ENCODE measurements around the gene RASGRP3.

The RASGRP3 gene

DNA sequence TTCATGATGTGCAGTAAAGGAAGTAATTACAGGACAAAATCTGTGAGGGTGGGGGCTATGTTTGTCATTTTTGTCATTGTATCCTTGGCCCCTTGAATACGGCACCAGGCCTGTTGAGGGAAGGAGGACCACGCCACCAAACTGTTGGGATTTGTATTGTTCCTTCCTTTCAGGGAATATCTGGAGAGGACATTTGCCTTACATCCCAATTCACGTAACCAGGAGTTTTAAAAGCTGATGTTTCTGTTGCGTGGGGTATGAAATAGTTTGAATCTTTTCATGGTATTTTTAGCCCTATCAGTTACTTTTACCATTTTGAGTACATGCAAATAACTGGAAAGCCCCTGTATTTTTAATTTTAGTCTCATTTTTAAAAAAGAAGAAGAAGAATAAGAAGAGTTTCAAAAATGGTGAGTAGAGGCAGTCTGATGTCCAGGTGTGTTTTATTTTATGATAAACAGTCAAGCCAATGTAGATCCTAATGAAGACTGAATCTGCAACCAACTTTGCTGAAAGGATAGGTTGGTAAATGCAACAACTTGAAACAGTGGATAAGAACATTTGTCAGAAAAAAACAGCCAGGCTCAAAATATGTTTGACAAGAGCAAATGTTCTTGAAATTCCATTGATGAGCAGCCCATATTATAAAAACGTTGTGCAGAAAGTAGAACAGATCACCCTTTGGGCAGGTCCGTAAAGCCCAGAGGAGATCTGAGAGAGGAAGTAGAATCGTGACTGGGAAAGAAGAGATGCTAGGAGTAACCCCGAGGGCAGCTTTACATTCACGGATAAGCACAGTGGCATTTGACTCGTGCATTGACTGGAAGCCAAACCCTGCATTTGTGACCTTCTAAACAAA lies 54.5 kb downstream of the RASGRP3 start:
- H3K4me3 ChIP-seq (ENCODE audit: low read depth, low read length) = no peak overlapping the region
- H3K36me3 ChIP-seq (replicated peaks) = no peaks in the 10 kb centered on the region
- H3K27ac ChIP-seq = no peak overlapping the region
- TF ChIP-seq CTCF (IDR thresholded peaks at IDR 0.05; ENCODE audit: low read depth, low read length, missing control alignments) = no peak
- no peak for DNase-seq
- in situ Hi-C loops (cut with HindIII; ENCODE audit: low pct_ligation_motif_present, low sequenced_read_pairs) = no loop called here
- H3K27me3 ChIP-seq (replicated peaks) = no peaks in the 10 kb centered on the region

GRCh38 chr2:33531549-33532059 lies 55.2 kb downstream of the RASGRP3 start:
- in situ Hi-C loops (cut with HindIII; ENCODE audit: low pct_ligation_motif_present, low sequenced_read_pairs) = no loop called here
- TF ChIP-seq CTCF (IDR thresholded peaks at IDR 0.05; ENCODE audit: low read depth, low read length, missing control alignments) = no peak
- DNase-seq = peak; percentile 21

DNA sequence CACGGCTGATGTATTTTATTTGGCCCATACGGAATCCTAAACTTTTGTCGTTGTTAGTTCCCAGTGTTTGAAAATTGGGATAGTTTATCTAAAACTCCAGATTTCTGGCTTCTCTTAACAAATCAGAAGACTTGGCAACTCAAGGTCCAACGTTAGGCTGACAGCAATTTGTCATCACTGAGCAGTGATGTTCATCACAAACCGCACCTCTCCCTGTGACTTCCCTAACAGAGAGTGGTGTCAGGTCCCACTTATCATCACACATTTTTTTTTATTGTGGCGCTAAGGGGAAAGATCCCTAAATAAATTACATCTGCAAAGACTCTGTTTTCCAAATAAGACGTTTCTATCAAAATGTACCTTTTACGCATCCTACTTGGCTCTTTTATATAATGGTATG lies 55.7 kb downstream of the RASGRP3 start:
- no peak for TF ChIP-seq CTCF (IDR thresholded peaks at IDR 0.05; ENCODE audit: low read depth, low read length, missing control alignments)
- in situ Hi-C loops (cut with HindIII; ENCODE audit: low pct_ligation_motif_present, low sequenced_read_pairs) = no loop called here
- Histone ChIP-seq H3K27ac (no peak overlapping the region), H3K4me3 (ENCODE audit: low read depth, low read length) (no peak overlapping the region), H3K36me3 (replicated peaks) (no peaks in the 10 kb centered on the region), H3K27me3 (replicated peaks) (no peaks in the 10 kb centered on the region)
- no peak for DNase-seq

More at GRCh38 chr2:33531549-33532059, 55.2 kb downstream of the RASGRP3 start:
- Histone ChIP-seq H3K36me3 (replicated peaks) (no peaks in the 10 kb centered on the region), H3K27me3 (replicated peaks) (no peaks in the 10 kb centered on the region), H3K27ac (no peak overlapping the region), H3K4me3 (ENCODE audit: low read depth, low read length) (no peak overlapping the region)

DNA sequence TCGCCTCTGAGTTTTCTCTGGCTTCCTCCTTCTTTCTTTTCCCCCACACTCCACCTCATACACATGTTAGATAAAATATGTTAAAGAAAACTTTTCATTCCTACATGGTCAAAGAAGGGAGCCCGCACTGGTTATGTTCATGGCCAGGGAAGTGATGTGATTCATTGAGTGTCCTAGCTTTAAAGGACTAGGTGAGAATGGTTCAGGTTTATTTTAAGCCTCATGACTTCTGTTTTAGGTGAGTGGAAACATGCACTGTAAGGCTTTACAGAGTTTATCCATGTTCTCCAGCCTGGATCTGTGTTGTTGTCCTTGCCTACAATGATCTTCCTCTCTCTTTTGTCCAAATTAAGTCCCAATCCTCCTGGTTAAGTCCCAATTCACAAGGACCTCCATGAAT lies 56.5 kb downstream of the RASGRP3 start:
- Histone ChIP-seq H3K27ac (no peak overlapping the region), H3K4me3 (ENCODE audit: low read depth, low read length) (no peak overlapping the region), H3K36me3 (replicated peaks) (no peaks in the 10 kb centered on the region), H3K27me3 (replicated peaks) (no peaks in the 10 kb centered on the region)
- in situ Hi-C loops (cut with HindIII; ENCODE audit: low pct_ligation_motif_present, low sequenced_read_pairs) = no loop called here
- no peak for DNase-seq
- TF ChIP-seq CTCF (IDR thresholded peaks at IDR 0.05; ENCODE audit: low read depth, low read length, missing control alignments) = no peak

DNA sequence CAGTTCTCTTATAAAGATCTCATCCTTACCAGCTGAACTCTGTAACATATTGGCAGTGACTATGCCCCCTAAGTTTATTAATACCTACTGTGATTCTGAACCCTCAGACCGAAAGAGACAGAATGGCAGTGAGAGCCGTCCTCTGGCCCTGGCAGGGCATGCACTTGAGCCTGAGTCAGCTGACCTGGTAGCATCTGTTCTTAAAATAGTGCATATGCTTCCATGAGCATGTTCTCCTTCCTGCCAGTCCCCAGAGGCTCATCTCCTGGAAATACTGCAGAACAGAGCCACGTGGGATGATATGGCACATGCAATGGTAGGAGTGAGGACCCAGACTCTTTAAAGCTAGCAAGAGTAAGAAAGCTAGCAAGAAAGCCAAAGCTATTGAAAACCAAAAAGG lies 59.0 kb downstream of the RASGRP3 start:
- no peaks in the 10 kb centered on the region for H3K27me3 ChIP-seq (replicated peaks)
- H3K4me3 ChIP-seq (ENCODE audit: low read depth, low read length) = no peak overlapping the region
- in situ Hi-C loops (cut with HindIII; ENCODE audit: low pct_ligation_motif_present, low sequenced_read_pairs) = no loop called here
- H3K27ac ChIP-seq = no peak overlapping the region
- no peaks in the 10 kb centered on the region for H3K36me3 ChIP-seq (replicated peaks)
- TF ChIP-seq CTCF (IDR thresholded peaks at IDR 0.05; ENCODE audit: low read depth, low read length, missing control alignments) = no peak
- DNase-seq = no peak
